Smooth muscle cell of the brain vasculature (primary cell): ENCODE results near the gene CHRNB2.
"Not testable (repeated sequence)": the region's sequence is repeated elsewhere in the genome, so short reads cannot be mapped to it uniquely, and the experiment has no call there.

Experiments used
- DNase-seq: peaks from one replicate; pipeline ENCODE4 v3.0.0-alpha.2; 2012; ENCODE audit warnings: low read depth, low spot score

CHRNB2 gene, protein sequence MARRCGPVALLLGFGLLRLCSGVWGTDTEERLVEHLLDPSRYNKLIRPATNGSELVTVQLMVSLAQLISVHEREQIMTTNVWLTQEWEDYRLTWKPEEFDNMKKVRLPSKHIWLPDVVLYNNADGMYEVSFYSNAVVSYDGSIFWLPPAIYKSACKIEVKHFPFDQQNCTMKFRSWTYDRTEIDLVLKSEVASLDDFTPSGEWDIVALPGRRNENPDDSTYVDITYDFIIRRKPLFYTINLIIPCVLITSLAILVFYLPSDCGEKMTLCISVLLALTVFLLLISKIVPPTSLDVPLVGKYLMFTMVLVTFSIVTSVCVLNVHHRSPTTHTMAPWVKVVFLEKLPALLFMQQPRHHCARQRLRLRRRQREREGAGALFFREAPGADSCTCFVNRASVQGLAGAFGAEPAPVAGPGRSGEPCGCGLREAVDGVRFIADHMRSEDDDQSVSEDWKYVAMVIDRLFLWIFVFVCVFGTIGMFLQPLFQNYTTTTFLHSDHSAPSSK

DNA sequence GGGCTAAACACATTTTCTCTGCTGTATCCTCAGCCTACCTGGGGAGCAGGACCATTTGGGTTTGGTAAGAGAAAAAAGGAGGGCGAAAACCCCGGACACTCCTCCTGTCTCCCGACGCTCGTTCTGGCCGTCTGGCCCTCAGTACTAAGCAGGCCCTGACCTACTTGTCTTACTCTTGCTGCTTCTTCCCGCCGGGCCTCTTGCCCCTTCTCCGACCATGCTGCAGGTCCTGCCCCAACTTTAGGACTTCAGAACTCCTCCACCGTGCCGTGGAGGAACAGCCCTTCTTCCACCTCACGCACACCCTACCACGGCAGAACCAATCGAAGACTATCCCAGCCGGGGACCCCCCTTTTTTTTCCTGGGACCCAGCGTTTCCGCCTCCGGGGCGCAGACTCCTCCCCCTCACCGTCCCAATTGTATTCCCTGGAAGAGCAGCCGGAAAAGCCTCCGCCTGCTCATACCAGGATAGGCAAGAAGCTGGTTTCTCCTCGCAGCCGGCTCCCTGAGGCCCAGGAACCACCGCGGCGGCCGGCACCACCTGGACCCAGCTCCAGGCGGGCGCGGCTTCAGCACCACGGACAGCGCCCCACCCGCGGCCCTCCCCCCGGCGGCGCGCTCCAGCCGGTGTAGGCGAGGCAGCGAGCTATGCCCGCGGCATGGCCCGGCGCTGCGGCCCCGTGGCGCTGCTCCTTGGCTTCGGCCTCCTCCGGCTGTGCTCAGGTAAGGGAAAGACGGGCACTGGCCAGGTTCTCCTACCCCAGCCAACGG, at the start of gene CHRNB2:
CHRNB2 (plus strand) TSS at position 393 of the 771 bp plus-strand sequence; CDS start at position 660, 267 bp downstream.
- no peak for DNase-seq

- no peak for DNase-seq
These were observed 48.0 kb upstream of the CHRNB2 start for GRCh38 chr1:154519591-154519991.

- DNase-seq = no peak
These were observed 47.2 kb upstream of the CHRNB2 start for GRCh38 chr1:154520333-154520732.

GRCh38 chr1:154521695-154522094, 45.9 kb upstream of the CHRNB2 start:
- DNase-seq = no peak

DNA sequence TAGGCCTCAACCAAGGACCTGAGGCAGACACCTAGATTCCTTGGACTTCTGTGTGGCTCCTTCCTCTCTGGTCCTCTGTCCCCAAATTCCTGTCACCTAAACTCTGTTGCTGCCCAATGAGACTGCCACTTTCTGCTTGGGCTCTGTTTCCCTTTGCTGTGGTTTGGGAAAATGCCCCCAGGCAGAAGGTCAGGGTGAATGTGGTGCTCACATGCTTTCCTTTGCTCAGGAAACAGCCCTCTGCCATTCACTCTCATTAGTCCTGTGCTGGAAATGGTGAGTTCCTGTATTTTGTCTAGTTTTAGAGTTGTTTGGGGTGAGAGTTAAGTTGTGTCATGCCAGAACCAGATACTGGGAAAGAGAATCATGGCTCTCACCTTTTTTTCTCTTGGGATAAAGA, 42.7 kb upstream of the CHRNB2 start:
- no peak for DNase-seq

GRCh38 chr1:154527192-154527591, 40.4 kb upstream of the CHRNB2 start:
- no peak for DNase-seq

- DNase-seq = no peak
These were observed 38.3 kb upstream of the CHRNB2 start for GRCh38 chr1:154529308-154529707.

DNA sequence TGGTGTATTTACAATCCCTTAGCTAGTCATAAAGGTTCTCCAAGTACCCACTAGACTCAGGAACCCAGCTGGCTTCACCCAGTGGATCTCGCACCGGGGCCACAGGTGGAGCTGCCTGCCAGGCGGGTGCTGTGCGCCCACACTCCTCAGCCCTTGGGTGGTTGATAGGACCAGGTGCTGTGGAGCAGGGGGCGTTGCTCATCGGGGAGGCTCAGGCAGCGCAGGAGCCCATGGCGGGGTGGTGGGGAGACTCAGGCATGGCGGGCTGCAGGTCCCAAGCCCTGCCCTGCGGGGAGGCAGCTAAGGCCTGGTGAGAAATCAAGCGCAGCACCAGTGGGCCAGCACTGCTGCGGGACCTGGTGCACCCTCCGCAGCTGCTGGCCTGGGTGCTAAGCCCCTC, 35.6 kb upstream of the CHRNB2 start:
- not testable (repeated sequence) for DNase-seq

DNA sequence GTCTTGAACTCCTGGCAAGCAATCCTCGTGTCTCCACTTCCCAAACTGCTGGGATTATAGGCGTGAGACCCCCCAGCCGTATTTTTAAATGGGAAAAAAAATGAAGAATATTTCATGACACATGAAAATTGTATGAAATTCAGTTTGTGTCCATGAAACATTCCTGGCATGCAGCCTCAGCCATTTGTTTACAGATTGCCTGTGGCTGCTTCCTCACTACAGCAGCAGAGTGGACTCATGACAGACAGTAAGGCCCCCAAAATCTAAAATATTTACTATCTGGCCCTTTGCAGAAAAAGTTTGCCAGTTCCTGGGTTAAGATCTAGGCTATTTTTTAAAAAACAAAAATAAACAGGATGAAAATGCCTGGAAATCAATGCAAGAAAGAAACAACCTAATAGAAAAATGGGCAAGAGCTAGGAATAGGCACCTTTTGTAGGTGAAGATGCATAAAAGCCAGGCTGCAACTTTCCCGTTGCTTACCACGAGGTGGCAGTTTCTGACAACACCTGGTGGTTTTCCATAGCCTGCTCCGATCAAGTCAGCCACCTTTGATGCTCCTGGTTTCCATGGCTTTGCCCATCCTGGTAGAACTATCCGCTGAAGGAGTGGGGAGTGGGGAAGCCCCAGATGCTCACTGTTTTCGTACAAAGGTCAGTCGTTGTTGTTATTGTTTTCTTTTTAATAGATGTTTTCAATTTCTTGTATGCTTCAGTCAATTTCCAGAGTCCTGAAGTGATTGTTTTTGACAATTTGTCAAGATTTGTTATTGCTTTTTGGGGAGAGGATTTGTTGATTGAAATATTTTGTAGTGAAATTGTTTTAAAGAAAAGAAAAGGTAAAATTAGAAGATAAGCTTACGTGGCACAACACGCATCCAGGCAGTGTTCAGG, 33.4 kb upstream of the CHRNB2 start:
- no peak for DNase-seq

GRCh38 chr1:154536570-154536969, 31.0 kb upstream of the CHRNB2 start:
- no peak for DNase-seq

- no peak for DNase-seq
These were observed 27.8 kb upstream of the CHRNB2 start for GRCh38 chr1:154539486-154540483.

DNA sequence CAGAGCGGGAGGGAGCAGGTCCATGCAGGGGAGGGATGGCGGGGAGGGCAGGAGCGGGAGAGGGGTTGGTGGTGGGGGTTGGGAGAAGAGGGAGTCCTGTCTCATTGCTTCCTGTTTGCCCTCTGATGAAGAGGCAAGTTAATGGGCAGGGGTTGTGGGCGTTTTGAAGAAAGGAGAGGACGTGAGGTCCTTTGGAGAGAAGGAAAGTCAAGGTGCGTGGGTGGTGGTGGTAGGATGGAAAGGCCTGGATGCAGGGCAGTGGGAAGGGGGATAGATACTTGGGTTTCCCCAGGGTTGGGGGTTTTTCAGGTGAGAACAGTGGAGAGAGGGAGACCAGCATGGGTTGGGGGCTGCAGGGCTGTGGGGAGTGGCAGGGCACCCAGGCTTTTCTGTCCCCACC, 26.3 kb upstream of the CHRNB2 start:
- DNase-seq = no peak

GRCh38 chr1:154546264-154547063, 21.1 kb upstream of the CHRNB2 start:
- peak; percentile 26 for DNase-seq

DNA sequence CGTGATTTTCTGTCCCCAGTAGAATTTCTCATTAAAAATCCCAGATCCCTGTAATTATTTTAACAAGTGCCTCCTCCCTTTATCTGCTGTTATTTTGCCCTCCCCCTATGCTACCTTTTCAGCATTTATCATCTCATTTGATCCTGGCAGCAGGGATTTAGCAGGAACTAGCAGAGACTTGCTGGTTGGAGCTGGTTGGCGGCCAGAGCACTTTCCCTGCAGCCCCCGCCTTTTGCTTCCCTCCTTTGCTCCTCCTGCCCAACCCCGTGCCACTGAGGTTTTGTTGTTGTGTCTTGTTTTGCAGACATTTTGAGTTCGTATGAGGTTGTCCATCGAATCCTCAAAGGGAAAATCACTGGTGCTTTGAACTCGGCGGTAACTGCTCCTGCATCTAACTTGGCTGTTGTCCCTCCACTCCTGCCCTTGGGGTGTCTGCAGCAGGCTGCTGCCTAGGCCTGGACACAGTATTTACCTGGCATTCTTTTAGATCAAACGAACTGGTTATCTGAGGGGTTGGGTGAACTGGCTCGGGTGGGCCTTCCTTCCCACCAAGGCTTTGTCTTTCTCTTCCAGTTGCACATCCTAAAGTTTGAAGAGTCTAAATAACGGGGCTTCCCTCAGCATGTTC, 20.4 kb upstream of the CHRNB2 start:
- no peak for DNase-seq

- no peak for DNase-seq
These were observed 19.6 kb upstream of the CHRNB2 start for GRCh38 chr1:154548028-154548427.

GRCh38 chr1:154549202-154549770, 18.3 kb upstream of the CHRNB2 start:
- no peak for DNase-seq

DNA sequence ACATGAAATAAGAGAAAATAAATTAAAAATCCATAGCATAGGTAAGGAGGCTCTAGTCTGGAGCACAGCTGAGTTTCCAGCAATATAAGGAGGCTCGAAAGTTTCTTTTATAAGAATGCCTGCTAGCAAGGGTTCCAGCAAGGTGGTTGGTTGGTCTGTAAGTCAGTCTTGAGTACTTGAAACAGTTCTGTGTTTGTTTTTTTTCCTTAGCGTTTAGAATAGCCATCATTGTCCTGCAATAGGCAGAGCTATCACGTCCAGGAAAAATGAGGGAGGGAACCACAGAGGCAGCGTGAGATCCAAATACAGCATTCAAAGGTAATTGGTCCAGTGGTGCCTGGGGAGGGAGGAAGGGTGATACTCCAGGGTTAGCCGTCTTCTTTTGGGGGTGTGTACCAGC, 17.5 kb upstream of the CHRNB2 start:
- no peak for DNase-seq

DNA sequence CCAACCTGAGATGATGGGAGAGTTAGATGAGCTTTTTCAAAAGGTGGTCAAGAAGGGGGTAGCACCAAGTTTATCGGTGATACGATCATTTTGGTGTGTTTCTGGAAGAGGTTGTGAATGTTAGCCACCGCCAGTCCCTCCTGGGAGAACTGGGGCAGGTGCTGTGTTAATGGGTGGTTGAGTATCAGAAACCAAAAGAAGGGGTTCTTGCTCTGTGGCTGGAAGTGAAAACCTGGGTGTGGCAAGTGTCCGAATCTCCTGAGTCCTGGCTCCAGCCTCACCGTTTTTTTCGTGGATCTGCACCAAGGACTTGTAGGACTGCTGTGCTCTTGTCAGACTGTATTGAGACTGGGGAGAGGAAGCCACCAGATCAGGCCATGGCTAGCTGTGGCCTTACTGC, 16.9 kb upstream of the CHRNB2 start:
- no peak for DNase-seq

- no peak for DNase-seq
These were observed 16.1 kb upstream of the CHRNB2 start for GRCh38 chr1:154551474-154551873.
